Kidney epithelial cell (primary cell): ENCODE measurements around the gene OBSL1. TPM values are rescaled to one million over a fixed set of nuclear protein-coding genes. Genes with fewer than 3 reads are reported as not detected.

ENCODE experiments used
- DNase-seq: peaks from one replicate; pipeline ENCODE4 v3.0.0-alpha.2; 2010; ENCODE audit warnings: low read depth
- H3K27me3 ChIP-seq: 2 replicates; pipeline ENCODE4 v1.6.0; 2011; ENCODE audit warnings: low read length; ENCODE audit not compliant: control insufficient read depth, insufficient read depth
- H3K36me3 ChIP-seq: 2 replicates; pipeline ENCODE4 v1.5.1; 2011; ENCODE audit warnings: low read length; ENCODE audit not compliant: control insufficient read depth, insufficient read depth
- H3K4me3 ChIP-seq: 2 replicates; pipeline ENCODE4 v1.5.1; 2011; ENCODE audit warnings: low read depth, mild to moderate bottlenecking, control low read depth, low read length
- CTCF ChIP-seq: IDR thresholded peaks from 2 replicates; pipeline ENCODE4 v1.5.1; 2011; ENCODE audit warnings: mild to moderate bottlenecking, moderate library complexity, low read length, control low read depth, inconsistent platforms; ENCODE audit not compliant: insufficient read depth, poor library complexity, severe bottlenecking
- total RNA-seq: library from RNA; depleted of rRNA; stranded (reverse); fragments of >200 nt; gene quantifications from 2 replicates; pipeline ENCODE4 v1.2.3, GENCODE V29; 2015

OBSL1 gene
- total RNA-seq, 1 donor from 2014 or later = 39.8 TPM

GRCh38 chr2:219575566-219576504, 4.5 kb upstream of the OBSL1 start:
- no peak for DNase-seq
- TF ChIP-seq CTCF = no peak
- H3K27me3 ChIP-seq = no peaks in the 10 kb centered on the region
- no peaks in the 10 kb centered on the region for H3K36me3 ChIP-seq
- no peak overlapping the region for H3K4me3 ChIP-seq

GRCh38 chr2:219574484-219575311, 3.4 kb upstream of the OBSL1 start:
- TF ChIP-seq CTCF = no peak
- Histone ChIP-seq H3K4me3 (no peak overlapping the region), H3K27me3 (no peaks in the 10 kb centered on the region), H3K36me3 (no peaks in the 10 kb centered on the region)
- no peak for DNase-seq

GRCh38 chr2:219573166-219573565, 1.8 kb upstream of the OBSL1 start:
- H3K27me3 ChIP-seq = no peaks in the 10 kb centered on the region
- no peak overlapping the region for H3K4me3 ChIP-seq
- no peaks in the 10 kb centered on the region for H3K36me3 ChIP-seq
- DNase-seq = no peak
- TF ChIP-seq CTCF = no peak

GRCh38 chr2:219572237-219573001, 1.1 kb upstream of the OBSL1 start, which contains the start of gene INHA:
INHA (plus strand) TSS chr2:219572310; CDS start chr2:219572375, 65 bp downstream.
- H3K4me3 ChIP-seq = peak within 1 kb of the TSS; percentile 73
- DNase-seq = no peak
- TF ChIP-seq CTCF = no peak
- H3K27me3 ChIP-seq = no peaks in the 10 kb centered on the region
- H3K36me3 ChIP-seq = no peaks in the 10 kb centered on the region

- DNase-seq = no peak
- peak overlapping the region; percentile 73 for H3K4me3 ChIP-seq
These were observed 422 bp downstream of the OBSL1 start for GRCh38 chr2:219570924-219571310.

More at GRCh38 chr2:219570924-219571310, 422 bp downstream of the OBSL1 start:
- no peaks in the 10 kb centered on the region for H3K36me3 ChIP-seq
- H3K27me3 ChIP-seq = no peaks in the 10 kb centered on the region
- TF ChIP-seq CTCF = no peak
